Inflammatory macrophage (primary cell): ENCODE measurements around the gene CLASP1.
A peak's percentile ranks its signal among the peaks of the same experiment; 100 is the strongest.

Source experiments
- DNase-seq, 2 donors: peaks; one replicate each; pipeline ENCODE4 v3.0.0-alpha.2; 2020 to 2022

The CLASP1 gene

GRCh38 chr2:121536850-121537557, 112.3 kb downstream of the CLASP1 start:
- no peak for DNase-seq

- DNase-seq: no peak
Measured at GRCh38 chr2:121536347-121536746, 112.9 kb downstream of the CLASP1 start.

GRCh38 chr2:121534007-121534406, 115.3 kb downstream of the CLASP1 start:
- no peak for DNase-seq

GRCh38 chr2:121532894-121533293, 116.4 kb downstream of the CLASP1 start:
- DNase-seq: no peak

DNA sequence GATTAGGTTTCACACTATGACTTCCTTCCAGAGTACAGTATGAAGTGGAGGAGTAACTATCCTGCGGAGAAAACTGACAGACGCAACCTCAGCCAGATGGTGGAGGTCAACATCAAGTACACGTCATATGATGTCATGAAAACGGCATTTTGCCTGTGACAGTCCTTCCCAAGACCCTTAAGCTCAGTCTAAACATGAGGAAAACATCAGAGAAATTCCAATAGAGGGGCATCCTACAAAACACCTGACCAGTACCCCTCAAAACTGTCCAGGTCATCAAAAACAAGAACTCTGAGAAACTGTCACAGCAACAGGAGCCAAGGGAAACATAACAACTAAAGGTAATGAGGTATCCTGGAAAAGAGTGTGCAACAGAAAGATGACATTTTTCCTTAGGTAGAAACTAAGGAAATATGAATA, 116.9 kb downstream of the CLASP1 start:
- DNase-seq: no peak

GRCh38 chr2:121530212-121530705, 119.0 kb downstream of the CLASP1 start:
- DNase-seq: peak; percentile 70 to 85

- peak in 1 of 2 donors; percentile 21 for DNase-seq
Measured at GRCh38 chr2:121529439-121530211, 119.6 kb downstream of the CLASP1 start.

GRCh38 chr2:121527009-121527682, 122.1 kb downstream of the CLASP1 start:
- DNase-seq: no peak

DNA sequence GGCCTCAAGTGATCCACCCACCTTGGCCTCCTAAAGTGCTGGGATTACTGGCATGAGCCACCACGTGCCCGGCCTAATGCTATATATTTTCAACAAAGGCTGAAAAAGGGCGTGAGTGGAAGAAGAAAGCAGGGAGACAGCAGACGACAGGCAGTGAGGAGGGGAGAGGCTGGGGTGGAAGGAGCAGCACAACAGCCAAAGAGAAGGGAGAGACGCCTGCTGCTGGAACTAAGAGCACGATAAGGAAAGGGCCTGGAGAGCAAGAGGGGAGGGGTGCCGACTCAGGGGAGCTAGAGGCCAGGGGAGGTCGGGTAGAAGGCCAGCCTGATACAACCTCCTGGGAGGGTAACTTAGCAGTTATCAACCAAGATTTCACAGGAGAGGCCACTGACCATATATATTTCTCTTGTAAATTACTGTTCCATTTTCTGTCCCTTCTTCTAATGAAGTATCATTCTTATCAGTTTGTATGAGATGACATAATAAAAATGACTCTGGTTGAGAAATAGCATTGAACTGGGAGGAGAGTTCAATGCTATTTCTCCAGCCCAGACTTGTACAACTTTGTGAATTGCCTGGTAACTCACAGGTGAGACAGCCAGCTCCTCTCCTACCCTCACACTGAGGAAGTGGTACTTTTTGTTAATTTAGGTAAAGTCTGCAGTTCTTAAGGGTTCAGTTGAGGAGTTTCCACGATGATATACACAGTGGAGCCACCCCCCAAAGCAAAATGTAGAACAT, 124.4 kb downstream of the CLASP1 start:
- no peak for DNase-seq

DNA sequence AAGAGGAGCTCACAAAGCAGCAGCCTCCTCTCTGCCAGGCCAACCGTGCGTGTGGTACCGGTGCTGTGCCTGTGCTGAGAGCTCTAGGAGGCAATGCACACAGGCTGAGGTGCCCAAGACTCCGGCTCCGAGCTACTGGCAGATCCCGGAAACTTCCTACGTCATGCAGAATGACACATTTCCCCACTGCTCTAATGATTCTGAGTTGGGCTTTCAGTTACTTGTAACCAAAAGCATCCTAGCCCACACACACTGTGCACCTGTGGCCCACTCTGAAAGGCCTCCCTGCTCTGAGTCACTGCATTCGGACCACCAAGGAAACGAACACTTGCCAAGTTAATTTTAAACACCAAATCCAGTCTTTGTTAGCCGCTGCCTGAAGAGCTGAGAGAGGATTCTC, 127.9 kb downstream of the CLASP1 start:
- no peak for DNase-seq

- no peak for DNase-seq
Measured at GRCh38 chr2:121520641-121520994, 128.6 kb downstream of the CLASP1 start.

DNA sequence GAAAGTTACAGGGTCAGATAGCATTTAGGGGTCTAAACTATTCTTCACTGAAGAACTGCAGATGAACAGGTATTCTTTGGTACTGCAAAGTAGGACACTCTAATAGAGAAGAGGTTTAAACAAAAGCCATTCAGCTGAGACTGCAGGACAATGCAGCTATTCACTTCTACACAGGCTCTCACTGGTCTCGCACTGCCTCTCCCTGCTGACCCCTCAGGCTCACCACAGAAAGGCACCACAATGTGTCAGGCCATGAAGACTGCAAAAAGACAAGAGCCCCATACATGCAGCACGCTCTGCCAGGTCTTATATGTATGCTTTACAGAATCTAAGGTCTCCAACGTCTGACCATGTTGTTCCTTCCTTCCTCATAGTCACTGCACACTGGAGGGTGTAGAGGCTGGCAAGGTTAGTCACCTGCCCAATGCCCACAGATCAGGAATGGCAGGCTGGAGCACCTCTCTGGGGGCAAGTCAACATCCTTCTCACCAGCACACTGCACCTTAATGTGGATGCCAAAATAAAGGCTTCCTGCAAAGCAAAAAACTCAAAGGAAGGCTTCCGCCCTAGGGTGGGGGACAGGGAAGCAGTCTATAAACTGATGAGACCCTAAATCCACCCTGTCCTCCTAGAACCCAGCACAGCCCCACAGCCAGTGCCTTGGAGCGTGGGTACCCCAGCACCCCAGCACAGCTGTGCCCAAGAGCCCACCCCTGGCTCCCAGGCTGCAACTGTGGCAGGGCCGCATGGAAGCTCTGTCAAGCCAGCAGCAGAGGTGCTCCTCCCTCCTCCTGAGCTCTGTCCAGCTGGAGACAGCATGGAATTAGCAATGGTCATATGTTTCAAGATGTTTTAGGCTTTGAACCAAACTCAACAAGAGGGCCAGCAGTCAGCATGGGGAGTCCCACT, 129.3 kb downstream of the CLASP1 start:
- no peak for DNase-seq

DNA sequence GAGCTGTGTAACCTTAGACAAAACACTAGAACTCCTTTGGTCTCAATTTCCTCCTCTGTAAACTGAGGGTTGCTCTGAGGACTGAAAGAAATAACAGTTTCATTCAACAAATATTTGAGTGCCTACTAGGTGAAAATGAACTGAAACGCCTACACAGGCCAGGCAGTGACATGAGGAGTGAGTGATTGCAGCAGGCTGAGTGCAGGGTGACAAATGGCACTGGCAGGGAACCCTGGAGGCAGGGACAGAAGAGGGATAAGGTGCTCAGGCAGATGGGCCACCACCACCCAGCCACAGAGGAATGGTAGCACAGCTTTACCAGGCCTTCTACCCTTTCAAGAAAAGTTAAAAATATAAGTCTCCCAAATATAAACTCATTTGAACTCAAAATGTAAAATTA, 130.1 kb downstream of the CLASP1 start:
- DNase-seq: no peak

- DNase-seq: no peak
Measured at GRCh38 chr2:121513597-121514333, 135.5 kb downstream of the CLASP1 start.

- DNase-seq: no peak
Measured at GRCh38 chr2:121510857-121511256, 138.4 kb downstream of the CLASP1 start.

DNA sequence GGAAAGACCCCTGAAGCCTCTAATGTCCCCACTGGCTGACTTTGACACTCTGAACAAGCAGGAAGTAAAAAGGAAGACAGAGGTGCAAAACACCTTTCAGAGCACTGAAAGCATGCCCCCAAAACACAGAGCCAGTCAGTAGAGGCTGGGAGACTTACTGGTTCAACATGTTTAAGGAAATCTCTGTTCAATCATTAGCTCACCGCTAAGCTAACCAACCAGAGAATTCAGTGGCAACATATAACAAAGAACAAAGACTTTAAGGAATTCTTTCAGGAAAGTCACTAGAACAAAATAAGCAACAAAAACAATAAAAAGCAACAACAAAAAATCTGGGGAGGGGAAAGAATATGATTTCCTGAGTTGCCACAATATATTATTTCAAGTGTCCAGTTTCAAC, 142.6 kb downstream of the CLASP1 start:
- DNase-seq: no peak

DNA sequence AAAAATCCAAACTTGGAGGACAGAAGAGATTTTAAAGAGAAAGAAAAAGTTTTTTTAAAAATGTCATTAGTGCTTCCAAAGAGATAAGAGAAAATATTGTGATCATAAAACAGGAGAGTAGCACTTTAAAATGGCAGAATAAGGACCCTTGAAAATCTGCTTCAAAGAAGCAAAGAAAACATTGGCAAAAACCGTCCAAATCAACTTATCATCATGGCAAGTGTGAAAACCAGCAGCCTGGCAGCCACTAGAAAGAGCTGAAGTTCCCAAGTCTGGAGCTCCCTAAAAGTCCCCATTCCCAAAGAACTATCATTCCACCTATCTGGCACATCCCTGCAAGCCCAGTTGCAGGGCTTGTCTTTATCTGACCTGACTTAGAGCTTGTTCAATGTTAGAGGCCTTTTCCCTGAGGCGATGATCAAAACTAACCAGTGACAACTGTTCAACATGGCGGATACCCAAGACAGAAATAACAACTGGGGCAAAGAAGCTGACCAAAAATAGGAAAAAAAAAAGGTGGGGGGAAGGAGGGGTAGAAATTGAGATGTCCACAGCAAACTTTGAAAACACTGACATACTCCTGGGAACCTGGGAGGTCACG, 143.2 kb downstream of the CLASP1 start:
- DNase-seq: no peak

DNA sequence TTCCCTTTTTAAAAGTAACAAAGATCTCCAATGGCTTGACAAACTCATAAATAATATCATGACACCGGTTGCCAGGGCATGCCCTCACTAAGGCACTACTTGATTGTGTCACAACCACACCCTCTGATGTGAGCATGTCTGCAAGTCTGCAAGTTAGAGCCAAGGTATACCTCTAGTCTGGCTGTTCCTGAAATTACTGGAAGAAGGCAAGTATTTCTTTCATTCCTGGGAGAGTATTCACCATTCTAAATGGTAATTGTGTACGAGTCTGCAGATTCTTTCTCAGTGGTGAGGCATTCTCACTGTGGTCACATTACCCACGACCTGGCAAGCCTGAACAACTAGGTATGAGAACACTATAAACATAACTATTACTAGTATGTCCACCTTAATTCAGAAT, 144.3 kb downstream of the CLASP1 start:
- DNase-seq: no peak

GRCh38 chr2:121504316-121504715, 144.9 kb downstream of the CLASP1 start:
- no peak for DNase-seq

GRCh38 chr2:121502781-121503180, 146.5 kb downstream of the CLASP1 start:
- DNase-seq: no peak

GRCh38 chr2:121502246-121502645, 147.0 kb downstream of the CLASP1 start:
- DNase-seq: no peak
